HepG2 (cell line): ENCODE measurements around the gene SPG7. TPM values are rescaled to one million over a fixed set of nuclear protein-coding genes. Genes with fewer than 3 reads are reported as not detected.

ENCODE experiments used
- ATAD3A ChIP-seq: sonication (generic); formaldehyde crosslinking; IDR thresholded peaks from 2 replicates; pipeline ENCODE4 v1.4.0; 2020; ENCODE audit warnings: missing genetic modification reagents
- EEA1 ChIP-seq: sonication (generic); formaldehyde crosslinking; IDR thresholded peaks from 2 replicates; pipeline ENCODE4 v1.5.1; 2020; ENCODE audit warnings: mild to moderate bottlenecking, missing genetic modification reagents, borderline replicate concordance
- FOXA1 ChIP-seq, 2 experiments: fragments of 450-650 bp in 1 of 2; sonication (generic) in 1 of 2; formaldehyde crosslinking in 1 of 2; IDR thresholded peaks; 2 replicates each; pipeline versions ENCODE4 v1.4.0 to v1.6.1; 2016 to 2020; ENCODE audit warnings: missing genetic modification reagents in 1 of 2
- GZF1 ChIP-seq: sonication (generic); formaldehyde crosslinking; IDR thresholded peaks from 2 replicates; pipeline ENCODE4 v1.5.1; 2020; ENCODE audit warnings: mild to moderate bottlenecking, missing genetic modification reagents
- HDAC2 ChIP-seq: sonication (generic); formaldehyde crosslinking; IDR thresholded peaks from 2 replicates; pipeline ENCODE4 v1.4.0; 2020; ENCODE audit warnings: missing genetic modification reagents
- HMG20A ChIP-seq: IDR thresholded peaks from 2 replicates; pipeline ENCODE4 v1.6.1; 2016; ENCODE audit warnings: borderline replicate concordance
- NFYB ChIP-seq: sonication (generic); formaldehyde crosslinking; IDR thresholded peaks from 2 replicates; pipeline ENCODE4 v1.4.0; 2020; ENCODE audit warnings: missing genetic modification reagents
- ONECUT2 ChIP-seq: sonication (generic); formaldehyde crosslinking; IDR thresholded peaks from 2 replicates; pipeline ENCODE4 v1.4.0; 2020; ENCODE audit warnings: missing genetic modification reagents
- RFXANK ChIP-seq: IDR thresholded peaks from 2 replicates; pipeline ENCODE4 v1.6.1; 2016
- ZNF160 ChIP-seq: sonication (generic); formaldehyde crosslinking; IDR thresholded peaks from 2 replicates; pipeline ENCODE4 v1.8.0; 2022; ENCODE audit warnings: mild to moderate bottlenecking, inconsistent platforms, missing genetic modification reagents
- ZNF441 ChIP-seq: sonication (generic); formaldehyde crosslinking; IDR thresholded peaks from 2 replicates; pipeline ENCODE4 v1.7.0; 2021; ENCODE audit warnings: missing genetic modification reagents, borderline replicate concordance
- polyA plus RNA-seq, 8 experiments: library from polyadenylated mRNA; depleted of rRNA in 3 of 8; stranded (reverse) in 7 of 8; unstranded in 1 of 8; fragments of >200 nt; fragmentation: Illumina TruSeq in 4 of 8; extraction: Trizol in 4 of 8; gene quantifications; 2 replicates each; pipeline versions ENCODE4 v1.2.1 to v1.2.3, GENCODE V29; 2011 to 2016; ENCODE audit warnings: low read depth in 4 of 8, missing spikeins in 1 of 8, mixed read lengths in 1 of 8; ENCODE audit not compliant: insufficient read depth in 1 of 8
- total RNA-seq, 5 experiments: library from RNA; depleted of rRNA; stranded (reverse); fragments of >200 nt; fragmentation: Illumina TruSeq; extraction: Trizol; gene quantifications; 2 replicates each; pipeline ENCODE4 v1.2.3, GENCODE V29; 2016; ENCODE audit warnings: low read depth in 1 of 5
- TF ChIP-seq, protein P1 (sequence below): sonication (generic); formaldehyde crosslinking; IDR thresholded peaks from 2 replicates; pipeline ENCODE4 v1.9.0; 2021; ENCODE audit warnings: missing genetic modification reagents, mild to moderate bottlenecking, borderline replicate concordance
- TF ChIP-seq, protein P2 (sequence below), 2 experiments: sonication (generic) in 1 of 2; formaldehyde crosslinking in 1 of 2; IDR thresholded peaks; 2 replicates each; pipeline versions ENCODE4 v1.4.0 to v1.6.1; 2018 to 2020; ENCODE audit warnings: missing genetic modification reagents in 2 of 2, borderline replicate concordance in 1 of 2, low read depth in 1 of 2, mild to moderate bottlenecking in 1 of 2, missing biosample characterization in 1 of 2
- TF ChIP-seq, protein P3 (sequence below): sonication (generic); formaldehyde crosslinking; IDR thresholded peaks from 2 replicates; pipeline ENCODE4 v1.5.0; 2020; ENCODE audit warnings: mild to moderate bottlenecking, missing genetic modification reagents
- TF ChIP-seq, protein P4 (sequence below): sonication (generic); formaldehyde crosslinking; IDR thresholded peaks from 2 replicates; pipeline ENCODE4 v1.8.0; 2022; ENCODE audit warnings: mild to moderate bottlenecking, missing genetic modification reagents; ENCODE audit not compliant: insufficient replicate concordance
- TF ChIP-seq, protein P5 (sequence below): sonication (generic); formaldehyde crosslinking; IDR thresholded peaks from 2 replicates; pipeline ENCODE4 v1.5.0; 2020; ENCODE audit warnings: mild to moderate bottlenecking, missing genetic modification reagents, borderline replicate concordance
- TF ChIP-seq, protein P6 (sequence below): sonication (generic); formaldehyde crosslinking; IDR thresholded peaks from 2 replicates; pipeline ENCODE4 v1.8.0; 2022; ENCODE audit warnings: mild to moderate bottlenecking, missing genetic modification reagents, borderline replicate concordance

The SPG7 gene
- total and polyA plus RNA-seq, 2 of the 13 experiments (the other 11 are each of a cell fraction or from before 2014, with no cell fraction given), result 66.0 to 136 TPM

DNA sequence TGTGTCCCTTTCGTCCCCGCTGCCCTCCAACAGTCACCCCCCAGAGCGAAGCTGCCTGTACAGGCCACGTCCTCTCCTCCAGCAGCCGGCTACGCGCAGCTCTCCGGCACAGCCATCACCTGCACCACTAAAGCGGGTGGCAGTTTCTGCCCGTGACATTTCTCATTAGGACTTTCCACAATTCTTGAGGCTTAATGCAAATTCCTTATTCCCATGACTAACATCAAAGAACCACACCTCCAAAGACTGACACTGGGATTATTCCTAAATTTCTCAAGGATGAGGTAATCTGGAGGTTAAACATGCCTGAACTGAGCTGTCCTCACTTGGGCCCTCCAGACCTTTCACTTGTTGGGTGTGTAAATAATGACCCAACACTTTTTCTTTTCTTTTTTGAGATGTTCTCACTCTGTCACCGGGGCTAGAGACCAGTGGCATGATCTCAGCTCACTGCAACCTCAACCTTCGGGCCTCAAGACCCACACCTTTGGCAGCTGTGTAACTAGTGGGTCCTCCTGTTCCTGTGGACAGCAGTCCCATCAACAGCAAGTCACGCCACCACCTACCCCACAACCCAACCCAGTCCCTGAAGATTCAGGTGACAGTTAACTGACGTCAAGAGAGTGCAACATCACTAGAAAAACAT is 29.5 kb upstream of the SPG7 start (continued):
- TF ChIP-seq, protein P1, sequence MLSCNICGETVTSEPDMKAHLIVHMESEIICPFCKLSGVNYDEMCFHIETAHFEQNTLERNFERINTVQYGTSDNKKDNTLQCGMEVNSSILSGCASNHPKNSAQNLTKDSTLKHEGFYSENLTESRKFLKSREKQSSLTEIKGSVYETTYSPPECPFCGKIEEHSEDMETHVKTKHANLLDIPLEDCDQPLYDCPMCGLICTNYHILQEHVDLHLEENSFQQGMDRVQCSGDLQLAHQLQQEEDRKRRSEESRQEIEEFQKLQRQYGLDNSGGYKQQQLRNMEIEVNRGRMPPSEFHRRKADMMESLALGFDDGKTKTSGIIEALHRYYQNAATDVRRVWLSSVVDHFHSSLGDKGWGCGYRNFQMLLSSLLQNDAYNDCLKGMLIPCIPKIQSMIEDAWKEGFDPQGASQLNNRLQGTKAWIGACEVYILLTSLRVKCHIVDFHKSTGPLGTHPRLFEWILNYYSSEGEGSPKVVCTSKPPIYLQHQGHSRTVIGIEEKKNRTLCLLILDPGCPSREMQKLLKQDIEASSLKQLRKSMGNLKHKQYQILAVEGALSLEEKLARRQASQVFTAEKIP (CRISPR knock-in tag), result no peak
- TF ChIP-seq, protein P2, sequence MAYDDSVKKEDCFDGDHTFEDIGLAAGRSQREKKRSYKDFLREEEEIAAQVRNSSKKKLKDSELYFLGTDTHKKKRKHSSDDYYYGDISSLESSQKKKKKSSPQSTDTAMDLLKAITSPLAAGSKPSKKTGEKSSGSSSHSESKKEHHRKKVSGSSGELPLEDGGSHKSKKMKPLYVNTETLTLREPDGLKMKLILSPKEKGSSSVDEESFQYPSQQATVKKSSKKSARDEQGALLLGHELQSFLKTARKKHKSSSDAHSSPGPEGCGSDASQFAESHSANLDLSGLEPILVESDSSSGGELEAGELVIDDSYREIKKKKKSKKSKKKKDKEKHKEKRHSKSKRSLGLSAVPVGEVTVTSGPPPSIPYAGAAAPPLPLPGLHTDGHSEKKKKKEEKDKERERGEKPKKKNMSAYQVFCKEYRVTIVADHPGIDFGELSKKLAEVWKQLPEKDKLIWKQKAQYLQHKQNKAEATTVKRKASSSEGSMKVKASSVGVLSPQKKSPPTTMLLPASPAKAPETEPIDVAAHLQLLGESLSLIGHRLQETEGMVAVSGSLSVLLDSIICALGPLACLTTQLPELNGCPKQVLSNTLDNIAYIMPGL (CRISPR knock-in tag; IDR thresholded peaks at IDR 0.05; ENCODE audit: borderline replicate concordance in 1 of 2, low read depth in 1 of 2), result no peak
- TF ChIP-seq ATAD3A (CRISPR knock-in tag) (no peak), RFXANK (no peak), ONECUT2 (no peak), ZNF441 (CRISPR knock-in tag) (no peak), ZNF160 (CRISPR knock-in tag) (no peak), HDAC2 (CRISPR knock-in tag) (peak; percentile 23; the same call in 1 of the 2 replicates), NFYB (CRISPR knock-in tag) (no peak), GZF1 (CRISPR knock-in tag) (no peak), FOXA1 (IDR thresholded peaks at IDR 0.05) (no peak), FOXA1 (CRISPR knock-in tag; IDR thresholded peaks at IDR 0.05) (peak; percentile 62; the same call in 1 of the 2 replicates), HMG20A (no peak), EEA1 (CRISPR knock-in tag) (no peak)
- TF ChIP-seq, protein P3, sequence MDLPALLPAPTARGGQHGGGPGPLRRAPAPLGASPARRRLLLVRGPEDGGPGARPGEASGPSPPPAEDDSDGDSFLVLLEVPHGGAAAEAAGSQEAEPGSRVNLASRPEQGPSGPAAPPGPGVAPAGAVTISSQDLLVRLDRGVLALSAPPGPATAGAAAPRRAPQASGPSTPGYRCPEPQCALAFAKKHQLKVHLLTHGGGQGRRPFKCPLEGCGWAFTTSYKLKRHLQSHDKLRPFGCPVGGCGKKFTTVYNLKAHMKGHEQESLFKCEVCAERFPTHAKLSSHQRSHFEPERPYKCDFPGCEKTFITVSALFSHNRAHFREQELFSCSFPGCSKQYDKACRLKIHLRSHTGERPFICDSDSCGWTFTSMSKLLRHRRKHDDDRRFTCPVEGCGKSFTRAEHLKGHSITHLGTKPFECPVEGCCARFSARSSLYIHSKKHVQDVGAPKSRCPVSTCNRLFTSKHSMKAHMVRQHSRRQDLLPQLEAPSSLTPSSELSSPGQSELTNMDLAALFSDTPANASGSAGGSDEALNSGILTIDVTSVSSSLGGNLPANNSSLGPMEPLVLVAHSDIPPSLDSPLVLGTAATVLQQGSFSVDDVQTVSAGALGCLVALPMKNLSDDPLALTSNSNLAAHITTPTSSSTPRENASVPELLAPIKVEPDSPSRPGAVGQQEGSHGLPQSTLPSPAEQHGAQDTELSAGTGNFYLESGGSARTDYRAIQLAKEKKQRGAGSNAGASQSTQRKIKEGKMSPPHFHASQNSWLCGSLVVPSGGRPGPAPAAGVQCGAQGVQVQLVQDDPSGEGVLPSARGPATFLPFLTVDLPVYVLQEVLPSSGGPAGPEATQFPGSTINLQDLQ, result no peak
- TF ChIP-seq, protein P4, sequence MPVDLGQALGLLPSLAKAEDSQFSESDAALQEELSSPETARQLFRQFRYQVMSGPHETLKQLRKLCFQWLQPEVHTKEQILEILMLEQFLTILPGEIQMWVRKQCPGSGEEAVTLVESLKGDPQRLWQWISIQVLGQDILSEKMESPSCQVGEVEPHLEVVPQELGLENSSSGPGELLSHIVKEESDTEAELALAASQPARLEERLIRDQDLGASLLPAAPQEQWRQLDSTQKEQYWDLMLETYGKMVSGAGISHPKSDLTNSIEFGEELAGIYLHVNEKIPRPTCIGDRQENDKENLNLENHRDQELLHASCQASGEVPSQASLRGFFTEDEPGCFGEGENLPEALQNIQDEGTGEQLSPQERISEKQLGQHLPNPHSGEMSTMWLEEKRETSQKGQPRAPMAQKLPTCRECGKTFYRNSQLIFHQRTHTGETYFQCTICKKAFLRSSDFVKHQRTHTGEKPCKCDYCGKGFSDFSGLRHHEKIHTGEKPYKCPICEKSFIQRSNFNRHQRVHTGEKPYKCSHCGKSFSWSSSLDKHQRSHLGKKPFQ, result no peak
- TF ChIP-seq, protein P5, sequence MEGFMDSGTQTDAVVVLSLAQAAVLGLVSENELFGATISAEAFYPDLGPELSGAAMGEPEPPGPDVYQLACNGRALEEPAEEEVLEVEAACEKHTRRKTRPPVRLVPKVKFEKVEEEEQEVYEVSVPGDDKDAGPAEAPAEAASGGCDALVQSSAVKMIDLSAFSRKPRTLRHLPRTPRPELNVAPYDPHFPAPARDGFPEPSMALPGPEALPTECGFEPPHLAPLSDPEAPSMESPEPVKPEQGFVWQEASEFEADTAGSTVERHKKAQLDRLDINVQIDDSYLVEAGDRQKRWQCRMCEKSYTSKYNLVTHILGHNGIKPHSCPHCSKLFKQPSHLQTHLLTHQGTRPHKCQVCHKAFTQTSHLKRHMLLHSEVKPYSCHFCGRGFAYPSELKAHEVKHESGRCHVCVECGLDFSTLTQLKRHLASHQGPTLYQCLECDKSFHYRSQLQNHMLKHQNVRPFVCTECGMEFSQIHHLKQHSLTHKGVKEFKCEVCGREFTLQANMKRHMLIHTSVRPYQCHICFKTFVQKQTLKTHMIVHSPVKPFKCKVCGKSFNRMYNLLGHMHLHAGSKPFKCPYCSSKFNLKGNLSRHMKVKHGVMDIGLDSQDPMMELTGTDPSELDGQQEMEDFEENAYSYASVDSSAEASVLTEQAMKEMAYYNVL (CRISPR knock-in tag), result 0 out of 2 replicates have a peak, but pooled peaks have one; percentile 16
- TF ChIP-seq, protein P6, sequence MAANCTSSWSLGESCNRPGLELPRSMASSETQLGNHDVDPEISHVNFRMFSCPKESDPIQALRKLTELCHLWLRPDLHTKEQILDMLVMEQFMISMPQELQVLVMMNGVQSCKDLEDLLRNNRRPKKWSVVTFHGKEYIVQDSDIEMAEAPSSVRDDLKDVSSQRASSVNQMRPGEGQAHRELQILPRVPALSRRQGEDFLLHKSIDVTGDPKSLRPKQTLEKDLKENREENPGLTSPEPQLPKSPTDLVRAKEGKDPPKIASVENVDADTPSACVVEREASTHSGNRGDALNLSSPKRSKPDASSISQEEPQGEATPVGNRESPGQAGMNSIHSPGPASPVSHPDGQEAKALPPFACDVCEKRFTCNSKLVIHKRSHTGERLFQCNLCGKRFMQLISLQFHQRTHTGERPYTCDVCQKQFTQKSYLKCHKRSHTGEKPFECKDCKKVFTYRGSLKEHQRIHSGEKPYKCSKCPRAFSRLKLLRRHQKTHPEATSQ (CRISPR knock-in tag), result no peak
